SK-N-SH (cell line): ENCODE results near the gene KRTAP9-7.

Source experiments
- CTCF ChIP-seq: fragments of 200-600 bp; sonication (generic); IDR thresholded peaks from 2 replicates; pipeline ENCODE4 v1.6.1; 2017; ENCODE audit warnings: antibody characterized with exemption, mild to moderate bottlenecking, moderate library complexity
- EP300 ChIP-seq, 2 experiments: IDR thresholded peaks; 2 replicates each; pipeline versions ENCODE4 v1.4.0 to v1.6.1; 2012; ENCODE audit warnings: borderline replicate concordance in 1 of 2, low read depth in 1 of 2, low read length in 1 of 2
- EZH2phosphoT487 ChIP-seq: fragments of 200-600 bp; sonication (generic); IDR thresholded peaks from 2 replicates; pipeline ENCODE4 v1.6.1; 2017; ENCODE audit warnings: low read depth, mixed run types, mild to moderate bottlenecking, antibody characterized with exemption, moderate library complexity, borderline replicate concordance
- FOXJ3 ChIP-seq: sonication (generic); formaldehyde crosslinking; IDR thresholded peaks from 2 replicates; pipeline ENCODE4 v1.5.1; 2020; ENCODE audit warnings: mild to moderate bottlenecking, missing genetic modification reagents
- GATA2 ChIP-seq: sonication (generic); formaldehyde crosslinking; IDR thresholded peaks from 2 replicates; pipeline ENCODE4 v1.5.0; 2020; ENCODE audit warnings: mild to moderate bottlenecking, missing genetic modification reagents
- IRF3 ChIP-seq: fragments of 150-350 bp; IDR thresholded peaks from 2 replicates; pipeline ENCODE4 v1.6.1; 2016; ENCODE audit warnings: mild to moderate bottlenecking, low read depth, low read length
- POLR2AphosphoS5 ChIP-seq: IDR thresholded peaks from 2 replicates; pipeline ENCODE4 v1.6.1; 2012; ENCODE audit warnings: low read depth, low read length
- SMC3 ChIP-seq: IDR thresholded peaks from 2 replicates; pipeline ENCODE4 v1.6.1; 2012; ENCODE audit warnings: low read depth, low read length, improper control_type of control experiment
- TAF1 ChIP-seq: IDR thresholded peaks from 2 replicates; pipeline ENCODE4 v1.6.1; 2012; ENCODE audit warnings: low read depth, mild to moderate bottlenecking, low read length, moderate library complexity, borderline replicate concordance
- TF ChIP-seq, protein P1 (sequence below): IDR thresholded peaks from 2 replicates; pipeline ENCODE4 v1.4.0; 2012; ENCODE audit warnings: low read depth, borderline replicate concordance

DNA sequence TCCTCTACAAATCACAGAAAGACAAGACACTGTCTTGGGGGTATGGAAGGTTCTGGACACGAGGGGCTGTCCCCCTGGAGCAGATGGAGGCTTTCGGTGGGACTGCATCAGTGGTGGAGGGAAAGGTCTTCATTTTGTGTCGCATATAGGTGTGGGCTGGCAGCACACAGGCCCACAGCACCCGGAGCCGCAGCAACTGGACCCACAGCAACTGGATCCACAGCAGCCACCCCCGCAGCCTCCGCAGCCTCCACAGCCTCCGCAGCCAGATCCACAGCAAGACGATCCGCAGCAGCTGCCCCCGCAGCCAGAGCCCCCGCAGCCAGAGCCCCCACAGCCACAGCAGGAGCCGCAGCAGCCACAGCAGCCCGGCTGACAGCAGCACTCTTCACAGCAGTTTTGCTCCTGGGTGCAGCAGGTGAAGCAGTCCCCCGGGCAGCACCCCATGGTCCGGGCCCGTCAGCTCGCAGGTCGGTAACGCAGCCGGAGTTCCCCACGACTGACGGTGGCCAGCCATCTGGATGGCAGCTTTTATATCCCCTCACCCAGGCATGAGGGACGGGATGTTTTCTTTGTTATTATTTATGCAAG is 39.8 kb downstream of the KRTAP9-7 start, which contains the start of gene KRTAP17-1:
- TF ChIP-seq SMC3 (no peak), EZH2phosphoT487 (no peak), TAF1 (no peak), EP300 (IDR thresholded peaks at IDR 0.05; ENCODE audit: borderline replicate concordance in 1 of 2, low read depth in 1 of 2, low read length in 1 of 2) (no peak), FOXJ3 (CRISPR knock-in tag) (no peak), IRF3 (no peak), CTCF (no peak), GATA2 (no peak), POLR2AphosphoS5 (no peak)
- TF ChIP-seq, protein P1, sequence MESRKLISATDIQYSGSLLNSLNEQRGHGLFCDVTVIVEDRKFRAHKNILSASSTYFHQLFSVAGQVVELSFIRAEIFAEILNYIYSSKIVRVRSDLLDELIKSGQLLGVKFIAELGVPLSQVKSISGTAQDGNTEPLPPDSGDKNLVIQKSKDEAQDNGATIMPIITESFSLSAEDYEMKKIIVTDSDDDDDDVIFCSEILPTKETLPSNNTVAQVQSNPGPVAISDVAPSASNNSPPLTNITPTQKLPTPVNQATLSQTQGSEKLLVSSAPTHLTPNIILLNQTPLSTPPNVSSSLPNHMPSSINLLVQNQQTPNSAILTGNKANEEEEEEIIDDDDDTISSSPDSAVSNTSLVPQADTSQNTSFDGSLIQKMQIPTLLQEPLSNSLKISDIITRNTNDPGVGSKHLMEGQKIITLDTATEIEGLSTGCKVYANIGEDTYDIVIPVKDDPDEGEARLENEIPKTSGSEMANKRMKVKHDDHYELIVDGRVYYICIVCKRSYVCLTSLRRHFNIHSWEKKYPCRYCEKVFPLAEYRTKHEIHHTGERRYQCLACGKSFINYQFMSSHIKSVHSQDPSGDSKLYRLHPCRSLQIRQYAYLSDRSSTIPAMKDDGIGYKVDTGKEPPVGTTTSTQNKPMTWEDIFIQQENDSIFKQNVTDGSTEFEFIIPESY = no peak
